Measurements from ENCODE around the gene FABP1. TPM values are rescaled to one million over a fixed set of nuclear protein-coding genes. Genes with fewer than 3 reads are reported as not detected.

The FABP1 gene
- total RNA-seq: not detected

GRCh38 chr2:88127888-88128653, at the start of gene FABP1:
Gene FABP1 (minus strand): TSS chr2:88128062. CDS start chr2:88128017, 45 bp downstream.
- intact Hi-C loops (cut with DNase I): no loop called here
- ATAC-seq (no peak), DNase-seq (ENCODE audit: low spot score) (no peak)

DNA sequence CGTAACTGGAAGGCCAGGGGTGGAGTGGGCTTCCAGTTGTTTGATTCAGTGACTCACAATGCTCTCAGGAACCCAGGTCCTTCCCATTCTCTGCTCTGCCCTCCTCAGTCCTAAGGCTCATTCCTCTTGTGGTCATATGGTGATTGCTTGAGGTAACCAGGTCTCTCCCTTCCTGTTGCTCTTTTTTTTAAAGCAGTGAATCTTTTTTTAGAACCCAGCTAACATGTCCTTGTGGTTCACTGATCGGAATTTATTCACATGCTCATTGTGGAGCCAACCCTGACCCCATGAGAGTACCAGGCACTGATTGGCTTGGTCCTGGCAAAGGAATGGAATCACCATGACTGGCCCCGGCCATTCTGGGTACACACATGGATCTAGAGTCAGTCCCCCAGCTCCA, 49.7 kb upstream of the FABP1 start:
- ATAC-seq (no peak), DNase-seq (ENCODE audit: low spot score) (no peak)
- intact Hi-C loops (cut with DNase I): no loop called here

DNA sequence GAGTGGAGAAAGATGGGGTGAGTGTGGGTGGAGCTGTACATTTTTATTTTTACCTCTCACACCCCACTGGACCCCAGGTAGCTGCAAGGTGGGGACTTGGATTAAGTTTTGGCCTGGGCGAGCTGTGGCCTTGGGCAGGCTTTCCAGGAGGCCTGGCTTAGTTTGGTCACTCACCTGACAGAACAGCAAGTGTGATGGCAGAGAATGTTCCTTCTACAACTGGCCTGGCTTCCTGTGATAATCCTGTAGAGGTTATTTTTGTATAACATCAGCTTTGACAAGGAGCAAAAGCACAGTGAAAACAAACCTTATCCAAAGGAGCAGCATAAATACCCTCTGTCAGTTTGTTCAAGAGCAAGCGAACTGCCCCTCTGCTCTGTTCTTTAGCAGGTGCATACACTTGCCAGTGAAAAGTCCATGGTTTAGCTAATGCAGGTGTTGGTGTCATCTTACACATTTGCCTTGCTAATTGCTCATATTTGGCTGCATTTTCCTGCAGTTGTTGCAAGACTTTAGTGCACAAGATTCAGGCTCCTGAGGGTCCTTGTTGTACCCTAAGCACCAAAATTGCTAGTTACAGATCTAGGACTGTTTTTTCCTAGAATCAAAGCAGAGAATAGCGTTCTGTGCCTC, 48.6 kb upstream of the FABP1 start:
- DNase-seq (ENCODE audit: low spot score): no peak
- ATAC-seq: no peak
- intact Hi-C loops (cut with DNase I): no loop called here

DNA sequence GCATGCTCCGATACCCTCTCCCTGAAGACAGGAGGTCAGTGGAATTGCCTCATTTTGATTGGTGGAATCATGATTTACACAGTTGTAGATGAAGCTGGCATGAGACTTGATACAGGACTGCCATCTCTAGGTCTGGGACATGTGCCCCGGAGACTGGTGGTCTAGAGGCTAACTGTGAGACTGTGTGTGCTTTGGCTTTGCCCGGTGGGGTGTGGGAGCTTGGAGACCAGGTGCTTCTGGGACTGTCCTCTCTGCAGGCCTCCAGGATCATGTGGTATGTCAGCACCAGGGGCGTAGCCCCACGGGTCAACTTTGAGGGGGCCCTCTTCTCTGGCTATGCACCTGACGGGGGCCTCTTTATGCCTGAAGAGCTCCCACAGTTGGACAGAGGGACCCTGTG, 45.0 kb upstream of the FABP1 start:
- DNase-seq (ENCODE audit: low spot score): no peak
- intact Hi-C loops (cut with DNase I): no loop called here
- ATAC-seq: no peak

GRCh38 chr2:88171966-88172365, 44.1 kb upstream of the FABP1 start:
- DNase-seq (ENCODE audit: low spot score) (no peak), ATAC-seq (no peak)
- intact Hi-C loops (cut with DNase I): no loop called here

DNA sequence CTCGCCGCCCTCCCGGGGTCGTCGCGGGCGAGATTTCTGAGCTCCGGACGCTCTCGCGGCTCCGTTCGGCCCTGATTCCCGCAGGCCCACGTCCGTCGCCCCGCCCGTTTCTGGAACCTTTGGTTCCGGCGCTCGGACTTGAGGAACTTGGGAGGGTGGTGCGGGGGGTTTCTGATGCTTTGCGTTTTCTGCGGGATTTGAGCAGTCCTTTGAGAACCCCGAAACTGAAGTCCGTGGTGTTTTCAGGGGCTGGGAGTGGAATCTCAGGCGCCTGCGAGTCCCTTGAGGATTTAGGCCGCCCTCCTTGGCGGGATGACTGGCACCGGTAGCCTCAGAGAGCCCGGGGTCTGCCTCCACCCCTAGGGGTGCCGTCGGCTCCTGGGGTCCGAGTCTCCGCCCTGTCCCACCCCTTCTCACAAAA, 42.6 kb upstream of the FABP1 start:
- peak; percentile 16 for ATAC-seq
- DNase-seq (ENCODE audit: low spot score): peak; percentile 76
- intact Hi-C loops (cut with DNase I): no loop called here

DNA sequence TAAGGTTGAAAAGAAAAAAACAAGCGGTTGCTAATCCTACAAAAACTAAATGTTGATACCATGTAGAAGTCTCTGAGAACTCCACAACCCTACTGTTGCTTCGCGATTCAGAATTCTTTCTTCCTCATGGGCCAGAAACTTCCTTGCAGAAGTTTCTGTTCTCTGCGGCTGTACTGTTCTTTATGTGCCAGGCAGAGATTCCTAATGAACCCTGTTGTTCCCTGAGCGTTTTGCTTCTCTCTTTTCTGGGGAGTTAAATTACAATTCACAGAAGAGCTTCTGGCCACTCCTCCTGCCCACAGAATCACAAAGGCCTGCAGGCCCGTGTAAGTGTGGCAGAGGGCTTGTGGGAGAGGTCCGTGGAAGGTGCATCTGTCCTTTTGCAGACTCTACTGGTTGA, 40.5 kb upstream of the FABP1 start:
- ATAC-seq (no peak), DNase-seq (ENCODE audit: low spot score) (no peak)
- intact Hi-C loops (cut with DNase I): no loop called here

GRCh38 chr2:88167740-88168139, 39.9 kb upstream of the FABP1 start:
- DNase-seq (ENCODE audit: low spot score): no peak
- no peak for ATAC-seq
- intact Hi-C loops (cut with DNase I): no loop called here

DNA sequence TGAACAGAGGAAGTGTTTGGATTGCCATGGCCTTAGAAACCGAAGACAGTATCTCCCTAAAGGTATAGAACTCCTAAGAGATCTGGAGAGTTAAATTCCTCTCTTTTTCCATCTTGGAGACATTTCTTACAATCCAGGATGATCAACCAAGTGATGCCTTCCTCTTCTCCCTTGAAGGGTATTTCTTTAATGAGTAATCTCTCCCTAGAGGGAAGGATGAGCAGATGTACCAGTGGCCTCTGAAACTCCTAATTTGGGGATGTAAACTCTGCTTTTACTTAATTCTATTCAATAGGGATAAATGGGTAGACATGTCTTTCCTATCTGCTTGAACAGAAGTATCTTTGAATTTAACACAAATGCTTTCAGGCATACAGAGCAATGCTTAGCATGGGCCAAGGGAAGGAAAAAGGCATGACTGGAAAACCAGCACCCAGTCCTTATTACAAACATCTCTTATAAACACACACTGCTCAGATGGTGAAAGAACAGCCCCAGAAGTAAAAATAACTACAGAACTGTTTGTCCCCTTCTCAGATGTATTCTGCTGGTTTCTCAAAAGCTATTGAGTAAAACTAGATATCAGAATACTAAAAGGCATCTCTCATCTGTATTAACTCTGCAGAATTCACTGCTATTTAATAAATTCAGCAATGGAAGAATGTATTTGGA, 37.6 kb upstream of the FABP1 start:
- no peak for ATAC-seq
- no peak for DNase-seq (ENCODE audit: low spot score)
- intact Hi-C loops (cut with DNase I): no loop called here

GRCh38 chr2:88161446-88162244, 33.8 kb upstream of the FABP1 start:
- ATAC-seq (no peak), DNase-seq (ENCODE audit: low spot score) (no peak)
- intact Hi-C loops (cut with DNase I): no loop called here

DNA sequence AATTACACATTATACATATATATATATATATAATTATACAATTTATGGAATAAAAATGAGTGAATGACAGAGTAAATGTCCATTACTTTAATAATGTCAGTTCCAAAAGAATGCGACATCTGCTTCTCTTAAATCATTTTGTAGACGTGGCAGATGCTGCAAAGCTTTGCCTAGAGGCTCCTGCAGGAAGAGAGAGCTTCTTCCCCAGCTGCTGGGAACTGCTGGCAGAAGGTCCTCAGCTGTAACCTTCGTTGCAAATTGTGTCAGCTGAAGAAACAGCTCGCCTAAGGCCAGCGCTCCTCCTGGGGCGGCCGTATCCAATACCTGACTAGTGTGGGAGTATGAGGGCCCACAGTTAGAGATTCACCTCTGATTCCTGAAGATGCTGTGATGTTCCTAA, 32.7 kb upstream of the FABP1 start:
- intact Hi-C loops (cut with DNase I): no loop called here
- no peak for ATAC-seq
- no peak for DNase-seq (ENCODE audit: low spot score)

- intact Hi-C loops (cut with DNase I): loop anchor here (5.0 kb wide), 1 partner anchor 98 kb away; no protein-coding TSS in a partner anchor
- ATAC-seq (peak; percentile 70), DNase-seq (ENCODE audit: low spot score) (no peak)
Measured at GRCh38 chr2:88159955-88160415, 32.1 kb upstream of the FABP1 start.

GRCh38 chr2:88159481-88159880, 31.6 kb upstream of the FABP1 start:
- DNase-seq (ENCODE audit: low spot score) (no peak), ATAC-seq (no peak)
- intact Hi-C loops (cut with DNase I): loop anchor here (5.0 kb wide), 1 partner anchor 97 kb away; no protein-coding TSS in a partner anchor

DNA sequence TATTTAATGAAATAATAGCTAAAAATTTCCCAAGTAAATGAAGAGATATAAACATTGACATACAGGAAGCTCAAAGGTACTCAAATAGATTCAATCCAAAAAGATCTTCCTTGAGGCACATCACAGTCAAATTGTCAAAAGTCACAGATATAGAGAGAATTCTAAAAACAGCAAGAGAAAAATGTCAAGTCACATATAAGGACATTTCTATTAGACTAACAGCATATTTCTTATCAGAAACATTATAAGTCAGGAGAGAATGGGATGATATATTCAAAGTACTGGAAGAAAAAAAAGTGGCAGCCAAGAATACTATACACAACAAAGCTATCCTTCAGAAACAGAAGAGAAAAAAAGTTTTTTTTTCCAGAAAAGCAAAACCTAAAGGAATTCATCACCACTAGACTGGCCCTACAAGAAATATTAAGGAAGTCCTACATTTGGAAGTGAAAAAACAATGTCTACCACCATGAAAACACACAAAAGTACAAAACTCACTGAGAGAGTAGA, 21.1 kb upstream of the FABP1 start:
- intact Hi-C loops (cut with DNase I): no loop called here
- DNase-seq (ENCODE audit: low spot score) (no peak), ATAC-seq (no peak)

DNA sequence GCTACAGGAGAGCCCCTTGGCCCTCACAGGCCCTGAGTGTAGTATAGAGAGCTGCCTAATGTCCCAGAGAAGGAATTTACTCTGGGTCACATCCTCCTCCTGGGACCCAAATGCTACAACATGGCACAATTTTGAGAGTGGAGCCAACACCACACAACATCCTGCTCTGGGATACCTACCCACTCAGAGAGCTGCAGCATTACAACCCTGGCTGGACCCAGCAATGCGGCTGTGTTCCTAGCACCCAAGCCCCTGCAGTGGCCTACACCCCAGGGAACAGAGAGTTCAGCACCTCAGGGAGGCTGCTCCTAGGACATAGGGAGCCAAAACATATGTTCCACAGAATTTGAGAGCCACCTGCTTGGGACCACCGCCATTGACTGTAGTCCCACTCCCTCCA, 19.3 kb upstream of the FABP1 start:
- intact Hi-C loops (cut with DNase I): no loop called here
- DNase-seq (ENCODE audit: low spot score): no peak
- no peak for ATAC-seq

DNA sequence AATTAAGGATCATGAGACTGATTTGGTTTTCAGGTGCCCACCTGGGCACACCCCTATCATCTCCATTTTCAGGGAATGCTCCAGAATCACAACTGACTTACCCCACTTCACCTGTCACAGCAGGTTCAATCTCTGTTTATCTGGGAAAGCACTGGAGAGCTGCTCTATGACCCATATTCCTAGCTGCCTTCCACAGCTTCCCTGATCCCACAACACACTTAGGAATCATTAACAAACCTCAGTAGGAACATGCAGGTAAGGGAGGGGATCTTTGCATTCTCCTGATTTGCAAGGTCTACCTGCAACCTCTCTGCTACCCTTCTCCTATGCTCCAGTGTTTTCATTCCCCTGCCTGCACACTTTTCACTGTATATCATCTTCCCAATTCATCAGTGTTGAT, 18.7 kb upstream of the FABP1 start:
- DNase-seq (ENCODE audit: low spot score) (no peak), ATAC-seq (no peak)
- intact Hi-C loops (cut with DNase I): no loop called here

DNA sequence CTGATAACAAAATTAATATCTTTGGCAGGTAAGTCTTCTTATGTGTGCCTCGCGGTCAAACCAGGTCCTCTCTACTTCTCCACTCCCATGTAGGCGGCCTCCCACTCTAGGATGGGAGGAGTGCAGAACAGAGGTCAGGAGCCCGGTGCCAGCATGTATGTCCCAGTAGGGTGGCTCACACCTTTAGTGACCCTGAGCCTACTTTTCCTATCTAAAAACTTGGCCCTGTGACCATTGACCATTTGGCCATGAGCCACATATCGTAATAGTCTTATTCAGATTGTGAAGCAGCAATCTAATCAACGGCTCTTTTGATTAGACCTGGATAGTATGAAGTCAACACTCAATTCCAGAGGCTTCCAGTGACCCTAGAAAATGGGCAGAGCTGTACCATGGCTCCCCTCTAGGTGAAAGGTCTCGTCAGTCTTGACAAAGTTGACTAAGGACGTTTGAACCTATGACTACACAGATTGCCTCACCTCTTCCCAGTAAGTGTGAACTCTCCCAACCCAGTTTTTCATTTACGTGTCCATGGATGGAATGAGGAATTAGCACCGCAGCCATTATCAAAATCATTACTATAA, 17.1 kb upstream of the FABP1 start:
- intact Hi-C loops (cut with DNase I): no loop called here

GRCh38 chr2:88144271-88144670, 16.4 kb upstream of the FABP1 start:
- intact Hi-C loops (cut with DNase I): no loop called here

More for the DNA sequence above, 17.1 kb upstream of the FABP1 start:
- ATAC-seq (no peak), DNase-seq (ENCODE audit: low spot score) (no peak)

GRCh38 chr2:88141952-88142351, 14.1 kb upstream of the FABP1 start:
- intact Hi-C loops (cut with DNase I): no loop called here
- DNase-seq (ENCODE audit: low spot score): no peak
- no peak for ATAC-seq

More at GRCh38 chr2:88144271-88144670, 16.4 kb upstream of the FABP1 start:
- ATAC-seq: no peak
- no peak for DNase-seq (ENCODE audit: low spot score)
